COLO668 (cell line): Measurements from ENCODE around the gene CYP24A1.

Experiments used
- DNase-seq: peaks from one replicate; lab custom pipeline; 2025; ENCODE audit not compliant: unreplicated experiment; lab: John Stamatoyannopoulos, UW

Gene CYP24A1

DNA sequence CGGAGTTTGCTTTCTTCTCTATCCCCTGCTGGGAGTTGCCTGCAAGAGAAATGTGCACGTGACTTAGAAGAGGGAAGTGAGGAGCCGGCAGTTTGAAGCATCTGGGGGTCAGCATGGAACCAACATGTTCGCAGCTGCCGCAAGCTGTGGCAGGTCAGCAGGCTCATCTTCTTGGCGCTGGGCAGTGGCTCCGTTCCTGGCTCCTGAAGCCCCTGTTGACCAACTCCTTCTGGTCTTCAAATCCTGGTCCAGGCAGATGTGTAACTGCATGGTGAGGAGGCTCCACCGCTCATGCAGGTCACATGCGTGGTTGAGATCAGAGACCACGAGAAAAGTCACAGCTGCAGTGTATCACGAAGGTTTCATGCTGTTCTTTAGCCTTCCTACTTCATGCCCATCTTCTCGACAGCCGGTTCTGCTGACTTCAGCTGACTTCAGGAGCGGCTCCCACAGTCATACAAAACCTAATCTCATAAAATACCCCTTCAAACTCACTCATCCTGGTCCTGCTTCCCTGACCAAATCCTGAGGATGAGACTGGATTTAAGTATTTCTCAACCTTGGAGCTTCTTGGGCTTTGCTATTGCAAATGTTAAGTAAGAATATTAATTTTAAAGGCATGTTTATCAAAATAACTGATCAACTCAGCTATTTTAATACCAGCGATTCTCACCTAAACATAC lies 58.5 kb downstream of the CYP24A1 start:
- no peak for DNase-seq

DNA sequence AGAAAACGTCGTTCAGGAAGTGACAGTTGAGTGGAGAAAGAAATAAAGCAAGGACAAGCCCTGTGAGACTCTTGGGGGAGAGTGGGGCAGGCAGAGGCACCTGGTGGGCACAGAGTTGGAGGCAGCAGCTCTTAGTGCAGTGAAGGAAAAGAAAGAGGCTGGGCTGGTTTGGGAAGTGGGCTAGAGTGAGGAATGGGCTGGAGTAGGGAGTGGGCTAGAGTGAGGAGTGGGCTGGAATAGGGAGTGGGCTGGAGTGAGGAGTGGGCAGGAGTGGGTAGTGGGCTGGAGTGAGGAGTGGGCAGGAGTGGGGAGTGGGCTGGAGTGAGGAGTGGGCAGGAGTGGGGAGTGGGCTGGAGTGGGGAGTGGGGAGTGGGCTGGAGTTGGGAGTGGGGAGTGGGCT lies 59.7 kb downstream of the CYP24A1 start:
- no peak for DNase-seq

DNA sequence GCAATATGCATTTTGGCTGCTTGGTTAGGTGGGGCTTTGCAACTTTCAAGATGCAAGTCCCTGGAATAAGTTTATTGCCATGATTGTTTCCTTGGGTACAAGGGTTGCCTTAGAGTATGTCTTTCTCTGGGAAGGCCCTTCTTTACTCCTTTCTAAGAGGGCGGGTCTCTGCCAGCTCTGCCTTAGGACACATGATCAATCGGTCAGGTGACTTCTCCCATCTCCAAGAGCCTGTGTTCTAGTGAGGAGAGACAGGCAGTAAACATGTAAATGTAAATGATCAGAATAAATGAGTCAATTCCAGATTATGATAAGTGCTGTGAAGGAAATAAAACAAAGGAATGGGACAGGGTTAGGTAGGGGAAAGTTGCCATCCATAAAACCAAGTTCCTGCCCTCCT lies 60.2 kb downstream of the CYP24A1 start:
- DNase-seq: no peak

DNA sequence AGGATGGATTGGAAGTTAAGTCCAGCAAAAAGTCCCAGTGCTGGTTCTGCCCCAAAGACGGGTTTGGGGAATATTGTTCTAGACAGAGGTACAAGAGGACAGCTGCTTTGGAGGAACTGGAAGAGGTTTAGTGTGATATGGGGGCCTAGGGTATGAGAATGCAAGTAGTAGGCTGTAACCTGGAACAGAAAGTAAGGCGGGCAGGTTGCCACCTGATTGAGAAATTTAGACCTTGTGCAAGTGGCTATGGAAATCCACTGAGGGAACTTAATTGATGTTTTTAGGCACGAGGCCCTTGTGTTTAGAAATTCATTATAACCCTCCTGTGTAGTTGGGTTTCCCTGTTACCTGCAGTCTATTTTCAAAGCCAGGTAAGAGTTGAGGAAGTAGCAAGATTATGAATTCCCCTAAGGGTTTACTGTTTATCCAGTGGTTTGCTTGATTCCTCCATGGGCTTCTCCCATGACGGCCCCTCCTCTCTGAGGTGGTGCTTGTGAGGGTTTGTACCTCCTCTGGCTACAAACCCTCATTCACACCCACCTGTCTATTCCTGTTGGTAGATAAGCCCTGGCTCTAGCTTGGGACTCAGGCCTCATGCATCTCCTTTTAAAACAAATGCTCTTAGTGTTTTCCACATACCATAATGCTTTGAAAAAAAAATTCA lies 61.4 kb downstream of the CYP24A1 start:
- DNase-seq: no peak

DNA sequence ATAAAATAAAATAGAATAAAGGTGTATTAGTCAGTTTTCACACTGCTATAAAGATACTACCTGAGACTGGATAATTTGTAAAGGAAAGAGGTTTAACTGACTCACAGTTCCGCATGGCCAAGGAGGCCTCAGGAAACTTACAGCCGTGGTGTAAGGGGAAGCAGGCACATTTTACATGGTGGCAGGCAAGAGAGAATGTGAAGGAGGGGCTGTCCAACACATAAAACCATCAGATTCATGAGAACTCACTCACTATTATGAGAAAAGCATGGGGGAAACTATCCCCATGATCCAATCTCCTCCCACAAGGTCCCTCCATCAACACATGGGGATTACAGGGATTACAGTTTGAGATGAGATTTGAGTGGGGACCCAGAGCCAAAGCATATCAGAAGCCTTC lies 62.3 kb downstream of the CYP24A1 start:
- no peak for DNase-seq

DNA sequence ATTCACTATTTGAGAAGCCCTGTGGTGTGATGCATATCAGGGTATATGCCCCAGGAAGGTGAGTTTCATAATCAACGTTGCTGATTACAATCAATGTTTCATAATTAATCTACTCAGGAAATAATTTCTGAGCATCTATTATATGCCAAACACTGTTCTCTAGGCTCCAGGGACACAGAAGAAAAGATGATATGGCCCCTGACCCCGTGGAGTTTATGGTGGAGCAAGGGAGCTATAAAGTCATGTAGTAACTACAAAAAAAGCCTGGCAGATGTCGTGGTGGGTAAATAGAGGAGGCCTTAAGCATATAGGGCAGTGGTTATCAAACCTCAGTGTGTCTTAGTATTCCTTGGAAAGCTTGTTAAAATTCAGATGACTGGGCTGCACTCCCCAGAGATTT lies 63.3 kb downstream of the CYP24A1 start:
- no peak for DNase-seq

DNA sequence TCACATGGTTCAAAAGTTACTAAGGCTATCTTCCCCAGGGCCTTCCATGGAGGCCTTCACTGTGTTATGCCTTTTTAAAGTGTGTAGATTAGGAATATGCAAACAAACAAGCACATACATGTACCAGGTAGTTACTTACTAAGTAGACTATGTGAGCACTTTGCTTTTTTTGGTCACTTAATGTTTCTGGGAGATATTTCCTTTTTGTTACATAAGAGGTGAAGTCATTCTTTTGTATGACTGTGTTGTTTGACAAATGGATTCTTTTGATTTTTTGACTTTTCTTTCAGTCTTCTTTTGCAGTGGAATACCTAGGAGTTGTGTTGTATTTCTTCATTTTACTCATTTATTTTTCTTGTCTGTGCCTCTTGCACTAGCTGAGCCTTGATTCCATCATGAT lies 63.7 kb downstream of the CYP24A1 start:
- DNase-seq: no peak

DNA sequence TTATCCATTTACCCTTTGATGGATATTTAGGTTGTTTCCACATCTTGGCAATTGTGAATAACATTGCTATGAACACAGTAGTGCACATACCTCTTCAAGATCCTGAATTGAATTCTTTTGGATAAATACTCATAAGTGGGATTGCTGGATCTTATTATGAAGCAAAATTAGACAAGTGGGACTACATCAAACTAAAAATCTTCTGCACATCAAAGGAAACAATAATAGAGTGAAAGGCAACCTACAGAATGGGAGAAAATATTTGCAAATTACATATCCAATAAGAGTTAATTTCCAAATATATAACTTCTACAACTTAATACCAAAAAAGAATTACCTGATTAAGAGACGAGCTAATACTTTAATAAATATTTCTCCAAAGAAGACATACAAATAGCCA lies 65.0 kb downstream of the CYP24A1 start:
- DNase-seq: no peak

DNA sequence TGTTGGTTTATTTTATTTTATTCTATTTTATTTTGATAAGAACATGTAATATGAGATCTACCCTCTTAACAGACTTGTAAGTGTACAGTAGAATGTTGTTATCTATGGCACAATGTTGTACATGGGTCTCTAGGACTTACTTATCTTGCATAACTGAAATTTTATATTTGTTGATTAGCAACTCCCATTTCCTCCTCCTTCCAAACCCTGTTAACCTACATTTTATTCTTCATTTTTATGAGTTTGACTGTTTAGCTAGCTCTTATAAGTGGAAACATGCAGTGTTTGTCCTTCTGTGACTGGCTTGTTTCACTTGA lies 65.5 kb downstream of the CYP24A1 start:
- no peak for DNase-seq

DNA sequence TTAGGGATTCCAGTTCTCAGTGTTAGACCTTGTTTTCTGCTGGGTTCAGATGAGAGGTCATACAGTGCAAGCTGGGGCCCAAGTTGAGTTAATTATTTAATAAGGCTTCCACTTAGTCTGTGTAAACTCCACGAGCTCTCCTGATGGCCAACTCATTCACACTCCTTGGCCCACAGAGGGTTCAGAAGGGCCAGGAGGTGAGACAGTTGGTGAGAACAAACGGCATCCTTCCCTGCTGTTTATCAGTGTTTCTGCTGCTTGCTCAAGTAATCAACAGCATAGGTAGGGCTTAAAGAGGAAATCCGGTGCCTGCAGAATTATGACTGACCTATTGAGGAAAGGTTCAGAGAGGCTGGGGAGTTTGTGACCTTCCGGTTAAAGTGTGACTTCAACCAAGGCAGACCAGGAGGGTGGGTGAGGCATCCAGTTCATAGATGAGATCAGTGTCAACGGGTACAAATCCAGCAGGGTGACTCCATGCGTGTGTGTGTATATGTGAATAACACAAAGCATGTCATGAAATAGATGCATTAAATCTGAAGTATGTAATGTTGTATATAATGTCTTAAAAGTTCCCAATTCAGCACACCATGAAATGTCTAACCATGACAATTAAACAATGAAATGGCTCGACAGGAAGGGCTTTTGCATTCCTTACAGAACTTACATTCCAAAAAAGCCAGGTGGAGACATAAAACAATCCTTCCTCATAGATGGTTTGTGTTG lies 66.0 kb downstream of the CYP24A1 start:
- no peak for DNase-seq

DNA sequence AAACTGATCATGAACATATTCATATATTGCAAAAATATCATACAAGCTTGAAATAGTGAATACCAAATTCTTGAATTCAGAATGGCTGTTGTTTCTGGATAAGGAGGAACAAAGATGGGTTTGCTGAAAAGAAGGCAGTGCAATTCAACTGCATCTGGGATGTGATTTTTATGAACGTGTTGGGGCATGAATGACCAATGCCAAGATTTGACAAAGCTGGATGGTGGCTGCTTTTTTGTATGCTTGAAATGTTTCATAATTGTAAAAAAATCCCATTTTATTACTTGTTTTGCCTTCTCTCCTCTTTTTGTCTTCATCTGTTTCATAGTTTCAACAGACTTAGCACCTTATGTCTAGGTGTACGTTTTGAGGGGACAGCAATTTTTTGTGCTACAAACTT lies 66.6 kb downstream of the CYP24A1 start:
- DNase-seq: no peak

DNA sequence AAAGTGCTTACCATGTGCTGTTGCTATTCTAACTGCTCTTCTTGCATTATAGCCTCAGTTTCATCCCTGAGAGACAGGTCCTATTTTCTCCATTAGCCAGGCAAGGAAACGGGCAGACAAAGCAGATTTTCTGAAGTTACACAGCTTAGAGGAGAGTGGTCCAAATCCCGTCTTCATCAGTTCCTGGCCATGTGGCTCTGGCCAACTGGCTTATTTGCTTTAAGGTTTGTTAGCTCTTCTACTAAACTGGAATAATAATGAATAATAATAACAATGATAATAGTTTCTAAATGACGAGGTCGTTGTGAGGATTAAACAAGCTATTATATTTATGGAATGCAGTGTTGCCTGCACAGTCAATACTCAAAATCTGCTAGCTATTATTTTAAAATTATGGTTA lies 67.6 kb downstream of the CYP24A1 start:
- no peak for DNase-seq

DNA sequence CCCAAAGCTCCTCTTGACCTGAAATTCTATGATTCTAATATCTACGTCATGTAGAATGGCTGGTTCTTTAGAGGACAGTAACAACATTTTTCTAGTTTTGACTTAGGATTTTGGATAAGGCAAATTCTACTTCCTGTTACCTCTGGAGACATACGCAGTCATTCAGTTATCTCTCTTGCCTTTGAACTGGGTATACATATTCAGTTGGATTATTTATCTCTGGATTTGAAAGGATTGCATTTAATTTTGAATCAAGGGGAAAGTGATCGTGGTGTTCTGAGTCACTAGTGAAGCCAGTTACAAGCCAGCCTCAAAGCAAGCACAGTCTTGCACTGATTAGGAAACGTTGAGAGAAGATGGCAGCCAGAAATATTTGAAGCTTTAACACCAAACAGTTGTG lies 68.1 kb downstream of the CYP24A1 start:
- DNase-seq: no peak

DNA sequence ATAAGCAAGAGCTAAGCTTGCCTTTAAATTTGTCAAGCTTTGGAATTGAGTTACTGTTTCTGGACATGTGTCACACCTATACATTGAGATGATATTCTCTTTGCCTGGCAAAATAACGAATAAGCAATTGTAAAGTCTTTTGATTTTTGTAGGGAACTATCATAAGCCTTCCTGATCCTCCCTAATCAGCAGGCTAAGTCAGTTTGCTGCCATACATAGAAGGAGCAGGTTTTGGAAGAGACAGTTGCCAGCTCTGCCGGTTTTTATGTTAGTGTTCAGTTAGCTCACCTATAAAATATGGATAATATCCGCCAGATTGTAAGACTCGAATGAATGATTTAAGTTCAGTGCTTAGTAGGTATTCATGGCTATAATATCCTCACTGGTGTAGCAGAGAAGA lies 69.0 kb downstream of the CYP24A1 start:
- no peak for DNase-seq

DNA sequence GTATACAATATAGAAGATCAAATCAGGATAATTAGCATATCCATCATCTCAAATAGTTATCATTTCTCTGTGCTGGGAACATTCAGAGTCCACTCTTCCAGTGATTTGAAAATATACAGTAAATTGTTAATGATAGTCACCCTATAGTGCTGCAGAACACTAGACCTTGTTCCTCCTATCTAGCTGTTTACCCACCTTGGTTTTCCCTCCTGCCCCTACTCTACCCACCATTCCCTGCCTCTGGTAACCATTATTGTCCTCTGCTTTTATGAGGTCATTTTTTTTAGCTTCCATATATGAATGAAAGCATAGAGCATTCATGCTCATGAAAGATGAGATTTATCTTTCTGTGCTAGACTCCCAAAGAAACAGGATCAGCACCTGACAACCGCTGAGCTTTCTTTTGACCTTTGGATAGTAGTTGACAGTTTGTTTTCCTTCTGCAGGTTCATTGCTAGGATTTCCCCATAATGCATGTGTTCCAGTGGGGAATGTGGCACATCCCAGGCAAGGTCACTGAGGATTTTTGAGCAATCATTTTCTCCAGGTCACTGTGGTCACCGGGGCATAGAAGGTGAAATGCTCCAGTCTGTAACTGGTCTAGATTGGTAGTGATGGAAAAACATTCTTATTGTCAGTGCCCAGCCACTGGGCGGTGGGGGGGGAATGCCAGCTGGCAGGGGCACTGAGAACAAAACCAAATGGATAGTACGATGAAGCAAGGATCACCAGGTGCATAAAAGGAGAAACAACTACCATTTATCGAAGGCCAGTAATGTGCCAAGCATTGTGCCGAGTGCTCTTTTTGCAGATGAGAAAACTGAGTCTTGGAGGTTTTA lies 69.8 kb downstream of the CYP24A1 start:
- DNase-seq: no peak
